Activated CD4-positive, alpha-beta T cell treated with anti-CD3 and anti-CD28 coated beads for 36 hours (primary cell): ENCODE results near the gene LARGE1. TPM values are rescaled to one million over a fixed set of nuclear protein-coding genes. Genes with fewer than 3 reads are reported as not detected.

Source experiments
- ATAC-seq: fragments of 200-7000 bp; cut with Tn5 transposase; one replicate; pipeline ENCODE4 v1.10.0; 2021; ENCODE audit warnings: mild to moderate bottlenecking, moderate library complexity
- CTCF ChIA-PET: fragments of 350-600 bp; sonication (Branson Sonifier 250); formaldehyde crosslinking; loops from one replicate; lab custom pipeline; 2021; ENCODE audit warnings: antibody characterized with exemption; lab: Charles Lee
- POLR2A ChIA-PET: fragments of 350-600 bp; sonication (Branson Sonifier 250); formaldehyde crosslinking; loops from one replicate; lab custom pipeline; 2021; ENCODE audit warnings: antibody characterized with exemption, inconsistent platforms; lab: Charles Lee
- DNase-seq: peaks from one replicate; pipeline ENCODE4 v3.0.0-alpha.2; 2020
- H3K27ac Mint-ChIP-seq: one replicate; pipeline ENCODE4 v1.8.0; 2021; ENCODE audit warnings: mixed read lengths
- H3K27me3 Mint-ChIP-seq: one replicate; pipeline ENCODE4 v1.8.0; 2021; ENCODE audit warnings: mixed read lengths
- H3K36me3 Mint-ChIP-seq: one replicate; pipeline ENCODE4 v1.8.0; 2021; ENCODE audit warnings: low read depth, mixed read lengths
- H3K4me1 Mint-ChIP-seq: one replicate; pipeline ENCODE4 v1.8.0; 2021; ENCODE audit warnings: mixed read lengths
- H3K4me3 Mint-ChIP-seq: one replicate; pipeline ENCODE4 v1.8.0; 2021; ENCODE audit warnings: mild to moderate bottlenecking, moderate library complexity, mixed read lengths
- H3K9me3 Mint-ChIP-seq: one replicate; pipeline ENCODE4 v1.8.0; 2021; ENCODE audit warnings: low read depth, mixed read lengths
- intact Hi-C, 2 experiments: fragments of 100-400 bp; cut with DNase I in 1 of 2; cut with micrococcal nuclease in 1 of 2; formaldehyde crosslinking; loops; one replicate each; pipeline versions ENCODE4 v1.14.2 to v1.15.1; 2022 to 2024; cut with DNase I, micrococcal nuclease
- total RNA-seq, 2 experiments: library from RNA; stranded (reverse); gene quantifications; one replicate each; pipeline ENCODE4 v1.2.3, GENCODE V29; 2021

The LARGE1 gene
- total RNA-seq, 2 experiments from 2014 or later = 0.39 to 0.57 TPM

DNA sequence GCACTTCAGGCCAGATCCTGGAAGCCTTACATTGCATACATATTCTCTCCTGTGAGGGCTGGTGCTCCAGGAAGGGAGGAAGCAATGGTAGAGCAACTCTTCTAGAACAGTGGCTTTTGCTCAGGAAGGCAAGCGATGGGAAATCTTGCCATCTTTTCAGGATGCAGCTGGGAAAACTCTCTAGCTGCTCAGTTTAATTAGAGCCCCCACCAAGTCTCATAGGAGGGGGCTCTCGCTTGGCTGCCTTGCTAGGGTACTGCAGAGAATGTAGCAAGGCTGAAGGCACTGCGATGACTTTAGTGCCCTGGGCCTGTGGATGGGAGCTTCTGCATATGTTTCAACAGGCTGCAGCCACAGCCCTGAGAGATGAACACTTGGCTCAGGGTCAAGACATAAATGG is 504.9 kb downstream of the LARGE1 start:
- no peaks in the 10 kb centered on the region for H3K9me3 Mint-ChIP-seq
- CTCF ChIA-PET = interaction anchor here (0.7 kb wide), 1 partner anchor 50 kb away, joined by 3 read pairs; no protein-coding TSS in a partner anchor

DNA sequence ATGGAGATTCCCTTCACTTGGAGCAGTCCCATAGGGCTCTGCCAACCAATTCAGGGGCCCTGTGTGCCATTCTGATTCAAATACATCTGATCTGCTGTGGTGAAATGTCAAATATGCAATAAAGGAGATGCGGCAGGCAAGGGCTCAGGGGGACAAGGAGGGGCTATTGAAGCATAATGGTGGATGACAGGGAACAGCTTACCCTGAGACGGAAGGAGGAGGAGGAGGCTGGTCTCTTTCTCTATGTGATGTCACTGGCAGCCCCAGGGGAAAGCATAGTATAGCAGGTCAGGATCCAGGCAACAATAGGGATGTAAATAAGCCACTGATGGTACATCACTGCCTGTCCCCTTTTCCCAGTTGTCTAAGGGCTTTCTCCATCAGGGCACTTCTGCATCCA is 511.2 kb downstream of the LARGE1 start:
- intact Hi-C loops = no loop called here
- H3K27ac Mint-ChIP-seq = no peak overlapping the region
- ATAC-seq (no peak), DNase-seq (no peak)
- no peaks in the 10 kb centered on the region for H3K4me1 Mint-ChIP-seq
- CTCF ChIA-PET = interaction anchor here (1.0 kb wide), 1 partner anchor 27 kb away, joined by 3 read pairs; no protein-coding TSS in a partner anchor
- H3K36me3 Mint-ChIP-seq = no peaks in the 10 kb centered on the region
- no peaks in the 10 kb centered on the region for H3K9me3 Mint-ChIP-seq
- POLR2A ChIA-PET = no interaction called here
- no peak overlapping the region for H3K4me3 Mint-ChIP-seq
- no peaks in the 10 kb centered on the region for H3K27me3 Mint-ChIP-seq

More for the DNA sequence above, 504.9 kb downstream of the LARGE1 start:
- H3K27ac Mint-ChIP-seq = no peak overlapping the region
- H3K27me3 Mint-ChIP-seq = no peaks in the 10 kb centered on the region
- DNase-seq (no peak), ATAC-seq (no peak)
- H3K4me1 Mint-ChIP-seq = no peaks in the 10 kb centered on the region
- no peaks in the 10 kb centered on the region for H3K36me3 Mint-ChIP-seq
- intact Hi-C loops = no loop called here
- H3K4me3 Mint-ChIP-seq = no peak overlapping the region
- POLR2A ChIA-PET = interaction anchor here (0.7 kb wide), 1 partner anchor 1394 kb away, joined by 3 read pairs; no protein-coding TSS in a partner anchor

DNA sequence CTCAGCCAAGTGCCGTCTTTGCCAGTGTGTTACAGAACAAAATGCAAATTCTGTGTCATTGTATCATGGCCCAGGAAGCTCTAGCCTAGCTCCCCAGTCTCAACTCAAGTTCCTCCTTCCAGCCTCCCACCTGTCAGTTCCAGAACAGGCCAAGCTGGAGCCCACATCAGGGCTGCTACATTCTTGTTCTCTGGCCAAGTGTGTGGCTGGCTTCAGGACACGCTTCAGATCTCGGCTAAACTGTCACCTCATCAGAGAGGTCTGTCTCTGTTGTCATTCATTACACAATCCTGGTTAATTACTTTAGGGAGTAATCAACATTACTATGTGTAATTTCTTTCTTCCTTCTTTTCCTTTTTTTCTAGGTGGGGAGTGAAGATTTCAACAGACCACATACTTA is 515.1 kb downstream of the LARGE1 start:
- no peaks in the 10 kb centered on the region for H3K4me1 Mint-ChIP-seq
- ChIA-PET CTCF (no interaction called here), POLR2A (no interaction called here)
- DNase-seq = no peak
- H3K9me3 Mint-ChIP-seq = no peaks in the 10 kb centered on the region
- no peak overlapping the region for H3K27ac Mint-ChIP-seq
- no peaks in the 10 kb centered on the region for H3K36me3 Mint-ChIP-seq
- intact Hi-C loops = no loop called here
- ATAC-seq = no peak
- no peak overlapping the region for H3K4me3 Mint-ChIP-seq
- H3K27me3 Mint-ChIP-seq = no peaks in the 10 kb centered on the region

DNA sequence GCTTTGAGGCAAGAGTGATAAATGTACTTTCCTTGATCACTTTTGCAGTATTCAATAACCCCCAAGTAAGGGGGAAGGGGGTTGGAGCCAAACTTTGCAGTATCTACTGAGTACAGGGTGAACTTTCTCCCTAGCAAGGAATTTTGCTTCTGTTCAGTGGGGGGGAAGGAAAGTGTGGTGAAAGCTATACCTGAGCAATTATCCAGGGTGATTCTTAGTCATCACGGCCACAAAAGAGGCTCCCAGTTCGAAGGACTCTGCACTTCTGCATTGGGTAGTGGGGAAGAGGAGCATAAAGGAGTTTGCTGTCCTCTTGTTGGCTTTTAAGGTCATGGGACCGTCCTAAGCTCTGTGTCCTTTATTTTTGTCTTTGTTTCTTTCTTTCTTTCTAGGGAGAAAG is 515.6 kb downstream of the LARGE1 start:
- no peak for ATAC-seq
- DNase-seq = no peak
- H3K27ac Mint-ChIP-seq = no peak overlapping the region
- intact Hi-C loops = no loop called here
- H3K9me3 Mint-ChIP-seq = no peaks in the 10 kb centered on the region
- no peaks in the 10 kb centered on the region for H3K36me3 Mint-ChIP-seq
- no peaks in the 10 kb centered on the region for H3K4me1 Mint-ChIP-seq
- no peak overlapping the region for H3K4me3 Mint-ChIP-seq
- ChIA-PET CTCF (interaction anchor here (0.9 kb wide), 1 partner anchor 177 kb away, joined by 3 read pairs; no protein-coding TSS in a partner anchor), POLR2A (no interaction called here)
- H3K27me3 Mint-ChIP-seq = no peaks in the 10 kb centered on the region

DNA sequence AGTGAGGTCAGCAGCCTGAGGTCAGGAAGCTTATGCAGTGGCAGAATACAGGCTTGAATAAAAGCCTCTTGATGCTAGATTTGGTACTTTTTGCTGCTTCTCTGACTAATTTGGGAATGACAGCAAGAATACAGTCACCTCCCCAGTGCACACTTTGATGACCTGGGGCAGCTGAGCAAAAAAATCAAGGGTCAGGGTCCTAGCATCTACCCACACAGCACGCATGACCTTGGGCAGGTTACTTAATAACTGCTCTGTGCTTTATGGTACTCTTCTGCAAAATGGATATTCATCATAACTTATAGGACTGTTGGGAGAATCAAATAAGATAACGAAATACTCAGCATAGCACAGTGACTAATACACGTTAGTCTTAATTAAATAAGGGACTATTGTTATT is 518.0 kb downstream of the LARGE1 start:
- intact Hi-C loops = no loop called here
- no peak for DNase-seq
- no peak for ATAC-seq
- Mint-ChIP-seq H3K27me3 (no peaks in the 10 kb centered on the region), H3K4me1 (no peaks in the 10 kb centered on the region), H3K27ac (no peak overlapping the region), H3K36me3 (no peaks in the 10 kb centered on the region), H3K9me3 (peaks cover under 1% of the 10 kb centered on the region), H3K4me3 (no peak overlapping the region)
- CTCF ChIA-PET = no interaction called here
- POLR2A ChIA-PET = no interaction called here

DNA sequence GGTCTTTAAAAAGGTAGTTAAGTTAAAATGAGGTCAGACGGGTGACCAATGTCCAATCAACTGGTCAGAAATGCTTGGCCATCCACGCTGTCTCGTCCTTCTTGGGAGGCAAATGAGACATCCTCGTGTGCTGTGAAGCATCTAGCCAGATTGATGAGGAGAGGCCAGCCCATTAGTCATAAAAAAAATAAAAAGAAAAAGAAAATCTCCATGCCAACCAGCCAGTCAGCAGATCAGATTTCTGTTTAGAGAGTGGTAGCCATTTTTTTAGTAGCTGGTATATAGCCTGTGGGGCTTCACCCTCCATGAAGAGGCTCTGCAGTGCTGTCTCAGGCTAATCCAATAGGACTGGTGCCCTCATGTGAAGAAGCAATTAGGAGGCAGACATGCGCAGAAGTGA is 519.0 kb downstream of the LARGE1 start:
- H3K4me3 Mint-ChIP-seq = no peak overlapping the region
- DNase-seq (no peak), ATAC-seq (no peak)
- no peak overlapping the region for H3K27ac Mint-ChIP-seq
- no peaks in the 10 kb centered on the region for H3K4me1 Mint-ChIP-seq
- ChIA-PET CTCF (no interaction called here), POLR2A (no interaction called here)
- intact Hi-C loops = no loop called here
- H3K9me3 Mint-ChIP-seq = peaks cover 2% of the 10 kb centered on the region
- H3K36me3 Mint-ChIP-seq = no peaks in the 10 kb centered on the region
- H3K27me3 Mint-ChIP-seq = no peaks in the 10 kb centered on the region

DNA sequence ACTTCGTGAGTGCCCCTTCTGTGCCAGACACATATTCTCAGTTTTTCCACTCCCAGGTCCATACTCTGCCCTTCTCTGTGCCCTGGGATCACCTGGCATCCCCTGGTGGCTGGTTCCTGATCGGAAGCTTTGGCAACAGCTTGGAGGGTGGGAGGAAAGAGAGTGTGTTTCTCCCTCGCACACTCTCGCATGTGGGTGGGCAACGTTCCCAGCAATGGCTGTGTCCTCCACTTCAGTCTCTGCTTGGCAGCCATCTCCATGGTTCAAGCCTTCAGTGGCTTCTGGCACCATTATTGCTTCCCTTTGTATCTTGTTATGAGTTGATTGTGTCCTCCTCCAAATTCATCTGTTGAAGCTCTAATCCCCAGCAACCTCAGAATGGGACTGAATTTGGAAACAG is 519.4 kb downstream of the LARGE1 start:
- ChIA-PET CTCF (no interaction called here), POLR2A (no interaction called here)
- no peak for ATAC-seq
- no peak overlapping the region for H3K27ac Mint-ChIP-seq
- intact Hi-C loops = no loop called here
- H3K27me3 Mint-ChIP-seq = no peaks in the 10 kb centered on the region
- no peak overlapping the region for H3K4me3 Mint-ChIP-seq
- H3K36me3 Mint-ChIP-seq = no peaks in the 10 kb centered on the region
- no peak for DNase-seq
- no peaks in the 10 kb centered on the region for H3K4me1 Mint-ChIP-seq
- H3K9me3 Mint-ChIP-seq = peaks cover 2% of the 10 kb centered on the region

DNA sequence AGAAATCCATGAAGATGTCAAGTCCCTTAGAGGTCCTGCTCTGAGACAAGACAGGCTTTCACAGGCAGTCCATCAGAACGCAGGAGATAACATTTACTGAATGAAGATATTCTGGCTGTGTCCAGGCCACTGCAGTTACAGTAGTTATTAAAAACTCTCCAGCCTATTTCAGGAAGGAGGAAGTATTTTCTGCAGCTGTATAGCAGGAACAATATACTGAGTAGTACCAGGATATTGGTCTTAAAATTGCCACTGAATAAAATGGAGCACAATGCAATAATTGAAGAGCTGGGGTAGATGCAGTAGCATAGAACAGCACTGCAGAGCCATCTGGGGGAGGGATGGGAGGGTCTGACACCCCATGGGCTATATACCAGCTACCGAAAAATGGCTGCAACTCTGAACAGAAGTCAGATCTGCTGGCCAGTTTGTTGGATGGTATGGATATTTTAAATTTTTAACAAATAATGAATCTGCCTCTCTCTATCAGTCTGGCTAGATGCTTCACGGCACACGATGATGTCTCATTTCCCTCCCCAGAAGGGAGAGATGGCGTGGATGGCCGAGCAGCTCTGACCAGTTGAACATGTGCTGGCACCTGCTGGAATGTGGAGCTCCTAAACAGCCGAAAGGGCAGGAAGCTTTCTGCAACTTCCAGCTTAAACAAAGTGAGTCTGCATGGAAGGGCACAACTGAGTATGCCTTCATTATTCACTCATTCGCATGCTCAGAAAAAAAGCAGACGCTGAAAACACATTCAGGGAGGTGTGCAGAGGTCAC is 520.0 kb downstream of the LARGE1 start:
- peaks cover 2% of the 10 kb centered on the region for H3K9me3 Mint-ChIP-seq
- ChIA-PET CTCF (no interaction called here), POLR2A (no interaction called here)
- no peaks in the 10 kb centered on the region for H3K36me3 Mint-ChIP-seq
- no peak overlapping the region for H3K27ac Mint-ChIP-seq
- no peak overlapping the region for H3K4me3 Mint-ChIP-seq
- no peaks in the 10 kb centered on the region for H3K27me3 Mint-ChIP-seq
- DNase-seq (no peak), ATAC-seq (no peak)
- intact Hi-C loops = no loop called here
- no peaks in the 10 kb centered on the region for H3K4me1 Mint-ChIP-seq

DNA sequence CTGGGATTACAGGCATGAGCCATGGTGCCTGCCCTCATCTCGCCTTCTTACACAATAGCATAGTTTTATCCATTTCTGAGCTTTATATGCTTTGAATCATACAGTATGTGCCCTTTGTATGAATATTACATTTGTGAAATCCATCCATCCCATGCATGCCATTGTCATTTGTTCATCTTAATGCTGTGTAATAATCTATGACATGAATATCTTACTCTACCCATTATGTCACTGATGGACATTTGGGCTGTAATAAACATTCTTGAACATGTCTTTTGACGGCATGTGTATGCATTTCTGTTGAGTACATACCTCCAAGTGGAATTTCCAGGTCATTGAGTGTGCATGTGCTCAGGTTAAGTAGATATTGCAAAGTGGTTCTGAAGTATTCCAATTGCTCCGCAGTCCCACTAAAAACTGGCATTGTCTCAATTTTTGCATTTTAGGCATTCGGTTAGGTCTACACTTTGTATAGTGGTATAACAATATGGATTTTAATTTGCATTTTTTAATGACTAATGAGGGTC is 522.8 kb downstream of the LARGE1 start:
- DNase-seq (no peak), ATAC-seq (no peak)
- ChIA-PET POLR2A (no interaction called here), CTCF (interaction anchor here (0.6 kb wide), 1 partner anchor 48 kb away, joined by 3 read pairs; no protein-coding TSS in a partner anchor)
- H3K4me1 Mint-ChIP-seq = no peaks in the 10 kb centered on the region
- peaks cover 2% of the 10 kb centered on the region for H3K9me3 Mint-ChIP-seq
- H3K36me3 Mint-ChIP-seq = no peaks in the 10 kb centered on the region
- H3K27me3 Mint-ChIP-seq = no peaks in the 10 kb centered on the region
- intact Hi-C loops = no loop called here
- no peak overlapping the region for H3K4me3 Mint-ChIP-seq
- no peak overlapping the region for H3K27ac Mint-ChIP-seq

DNA sequence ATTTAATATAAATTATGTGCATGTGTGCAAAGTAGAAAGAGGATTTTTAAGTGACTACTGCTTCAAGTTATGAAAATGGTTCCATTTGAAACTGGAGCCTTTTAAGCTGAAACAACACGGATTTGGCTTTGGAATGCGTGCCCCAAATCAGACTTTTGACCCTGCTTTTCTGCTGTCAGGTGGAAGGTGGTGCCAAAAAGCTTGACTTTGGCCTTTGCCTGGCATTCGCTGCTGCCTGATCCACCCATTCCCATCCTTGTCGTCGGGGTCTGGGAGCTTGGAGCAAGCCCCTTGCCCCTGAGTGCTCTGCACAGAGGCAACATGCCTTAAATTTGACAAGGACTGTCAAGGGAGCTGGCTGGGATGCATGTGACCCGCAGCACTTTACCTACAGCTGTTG is 526.8 kb downstream of the LARGE1 start:
- intact Hi-C loops = no loop called here
- CTCF ChIA-PET = interaction anchor here (0.6 kb wide), 1 partner anchor 1757 kb away, joined by 3 read pairs; no protein-coding TSS in a partner anchor
- Mint-ChIP-seq H3K9me3 (peaks cover 2% of the 10 kb centered on the region), H3K36me3 (no peaks in the 10 kb centered on the region), H3K27ac (no peak overlapping the region), H3K4me1 (no peaks in the 10 kb centered on the region), H3K4me3 (no peak overlapping the region), H3K27me3 (no peaks in the 10 kb centered on the region)
- ATAC-seq = no peak
- POLR2A ChIA-PET = no interaction called here
- DNase-seq = no peak

DNA sequence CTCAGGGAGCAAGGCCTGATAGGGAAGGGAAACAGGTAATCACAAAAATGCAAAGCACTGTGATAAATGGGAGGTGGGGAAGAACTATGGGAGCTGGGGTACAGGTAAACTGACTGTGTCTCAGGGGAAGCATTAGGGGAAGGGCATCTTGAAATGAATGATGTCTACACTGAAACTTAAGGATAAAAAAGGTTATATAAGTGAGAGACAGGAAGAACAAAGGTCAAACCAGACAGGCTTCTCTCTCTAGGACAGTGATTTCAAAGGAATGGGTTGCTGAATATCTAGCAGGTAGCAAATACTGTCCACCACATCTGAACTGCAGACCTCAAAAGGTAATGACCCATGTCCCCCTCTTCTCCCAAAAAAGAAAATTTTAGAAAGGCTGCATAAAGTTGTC is 529.0 kb downstream of the LARGE1 start:
- Mint-ChIP-seq H3K27ac (no peak overlapping the region), H3K4me3 (no peak overlapping the region), H3K36me3 (no peaks in the 10 kb centered on the region), H3K9me3 (no peaks in the 10 kb centered on the region), H3K4me1 (no peaks in the 10 kb centered on the region), H3K27me3 (no peaks in the 10 kb centered on the region)
- POLR2A ChIA-PET = no interaction called here
- DNase-seq (no peak), ATAC-seq (no peak)
- CTCF ChIA-PET = no interaction called here
- intact Hi-C loops = no loop called here

DNA sequence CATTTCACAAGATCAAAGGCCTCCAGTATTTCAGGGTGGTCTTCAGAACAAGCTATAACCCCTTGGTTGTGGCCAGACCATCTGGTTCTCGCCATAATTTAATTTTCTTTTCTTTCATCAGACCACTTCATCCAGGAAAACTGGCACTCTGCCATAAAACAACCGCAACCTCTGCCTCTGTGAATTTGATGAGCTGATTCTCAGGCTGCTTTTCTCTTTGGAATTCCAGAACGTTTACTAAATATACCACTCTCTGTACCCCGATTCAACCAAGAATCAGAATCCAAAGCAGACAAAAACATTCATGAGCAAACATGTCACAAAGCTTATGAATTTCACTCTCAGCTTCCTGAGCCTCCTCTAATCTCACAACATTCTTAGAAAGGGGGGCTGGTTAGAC is 530.3 kb downstream of the LARGE1 start:
- POLR2A ChIA-PET = no interaction called here
- H3K27ac Mint-ChIP-seq = no peak overlapping the region
- intact Hi-C loops = no loop called here
- H3K9me3 Mint-ChIP-seq = no peaks in the 10 kb centered on the region
- H3K4me3 Mint-ChIP-seq = no peak overlapping the region
- H3K36me3 Mint-ChIP-seq = no peaks in the 10 kb centered on the region
- H3K4me1 Mint-ChIP-seq = no peaks in the 10 kb centered on the region
- no peaks in the 10 kb centered on the region for H3K27me3 Mint-ChIP-seq
- CTCF ChIA-PET = no interaction called here
- no peak for ATAC-seq
- no peak for DNase-seq
